WERI-Rb-1 (cell line): ENCODE results near the gene LATS2.

Experiments used
- DNase-seq: peaks from one replicate; pipeline ENCODE4 v3.0.0-alpha.2; 2020
- H3K27ac ChIP-seq: fragments of 250-450 bp; sonication (Bioruptor Pico); 2 replicates; pipeline ENCODE4 v1.5.1; 2020; ENCODE audit warnings: mild to moderate bottlenecking, moderate library complexity
- H3K27me3 ChIP-seq: fragments of 250-450 bp; sonication (Bioruptor Pico); 2 replicates; pipeline ENCODE4 v1.5.1; 2021; ENCODE audit warnings: mild to moderate bottlenecking, low read depth, moderate library complexity; ENCODE audit not compliant: insufficient read depth, severe bottlenecking
- H3K36me3 ChIP-seq: fragments of 250-450 bp; sonication (Bioruptor Pico); 2 replicates; pipeline ENCODE4 v1.5.1; 2020; ENCODE audit warnings: mild to moderate bottlenecking, moderate library complexity
- H3K4me3 ChIP-seq: 2 replicates; pipeline ENCODE4 v1.5.1; 2011; ENCODE audit warnings: low read depth, mild to moderate bottlenecking, control low read depth, low read length
- H3K9me3 ChIP-seq: fragments of 250-450 bp; sonication (Bioruptor Pico); 2 replicates; pipeline ENCODE4 v1.5.1; 2021; ENCODE audit warnings: mild to moderate bottlenecking, moderate library complexity; ENCODE audit not compliant: severe bottlenecking
- CTCF ChIP-seq: IDR thresholded peaks from 2 replicates; pipeline ENCODE4 v1.5.1; 2011; ENCODE audit warnings: low read depth, mild to moderate bottlenecking, control low read depth, inconsistent platforms, low read length

LATS2 gene

GRCh38 chr13:21071924-21072323 lies 10.5 kb upstream of the LATS2 start:
- Histone ChIP-seq H3K4me3 (no peak overlapping the region), H3K27ac (no peak overlapping the region), H3K36me3 (no peaks in the 10 kb centered on the region), H3K27me3 (no peaks in the 10 kb centered on the region), H3K9me3 (no peaks in the 10 kb centered on the region)
- DNase-seq, result no peak
- TF ChIP-seq CTCF, result no peak

GRCh38 chr13:21071015-21071414 lies 9.6 kb upstream of the LATS2 start:
- TF ChIP-seq CTCF, result no peak
- H3K27me3 ChIP-seq, result no peaks in the 10 kb centered on the region
- DNase-seq, result no peak
- H3K36me3 ChIP-seq, result no peaks in the 10 kb centered on the region
- H3K9me3 ChIP-seq, result no peaks in the 10 kb centered on the region
- no peak overlapping the region for H3K27ac ChIP-seq
- H3K4me3 ChIP-seq, result no peak overlapping the region

GRCh38 chr13:21069561-21070004 lies 8.2 kb upstream of the LATS2 start:
- H3K9me3 ChIP-seq, result no peaks in the 10 kb centered on the region
- no peak for TF ChIP-seq CTCF
- DNase-seq, result no peak
- H3K27me3 ChIP-seq, result no peaks in the 10 kb centered on the region
- no peaks in the 10 kb centered on the region for H3K36me3 ChIP-seq
- H3K4me3 ChIP-seq, result no peak overlapping the region
- H3K27ac ChIP-seq, result no peak overlapping the region

- Histone ChIP-seq H3K27me3 (no peaks in the 10 kb centered on the region), H3K27ac (no peak overlapping the region)
Measured at GRCh38 chr13:21067848-21068247, 6.5 kb upstream of the LATS2 start.

GRCh38 chr13:21066946-21067345 lies 5.6 kb upstream of the LATS2 start:
- no peak for TF ChIP-seq CTCF
- Histone ChIP-seq H3K36me3 (no peaks in the 10 kb centered on the region), H3K9me3 (no peaks in the 10 kb centered on the region), H3K27ac (no peak overlapping the region), H3K4me3 (no peak overlapping the region), H3K27me3 (no peaks in the 10 kb centered on the region)
- DNase-seq, result no peak

More at GRCh38 chr13:21067848-21068247, 6.5 kb upstream of the LATS2 start:
- no peak for DNase-seq
- TF ChIP-seq CTCF, result no peak
- no peaks in the 10 kb centered on the region for H3K36me3 ChIP-seq
- no peak overlapping the region for H3K4me3 ChIP-seq
- no peaks in the 10 kb centered on the region for H3K9me3 ChIP-seq

GRCh38 chr13:21065686-21066085 lies 4.3 kb upstream of the LATS2 start:
- Histone ChIP-seq H3K36me3 (no peaks in the 10 kb centered on the region), H3K4me3 (no peak overlapping the region), H3K9me3 (no peaks in the 10 kb centered on the region), H3K27ac (no peak overlapping the region), H3K27me3 (no peaks in the 10 kb centered on the region)
- no peak for DNase-seq
- TF ChIP-seq CTCF, result no peak
